Liver (tissue), 9 donors: ENCODE data around the gene HOXD13. TPM values are rescaled to one million over a fixed set of nuclear protein-coding genes. Genes with fewer than 3 reads are reported as not detected.

ENCODE experiments used
- DNase-seq: peaks from one replicate; pipeline ENCODE4 v3.0.0-alpha.2; 2017; ENCODE audit warnings: low spot score
- H3K27ac ChIP-seq, 2 donors: one replicate each; pipeline ENCODE4 v1.7.0; 2013; ENCODE audit warnings: inconsistent platforms in 2 of 2, low read length in 2 of 2, control low read depth in 1 of 2, low read depth in 1 of 2, mild to moderate bottlenecking in 1 of 2
- H3K27me3 ChIP-seq, 4 donors: one replicate each; pipeline versions ENCODE4 v1.6.1 to v1.7.0; 2013; ENCODE audit warnings: low read length in 3 of 4, inconsistent platforms in 1 of 4, mild to moderate bottlenecking in 1 of 4, moderate library complexity in 1 of 4; ENCODE audit not compliant: control insufficient read depth in 4 of 4, insufficient read depth in 4 of 4
- H3K36me3 ChIP-seq, 4 donors: one replicate each; pipeline versions ENCODE4 v1.6.1 to v1.7.0; 2013; ENCODE audit warnings: low read length in 3 of 4, mild to moderate bottlenecking in 3 of 4, low read depth in 1 of 4, moderate library complexity in 1 of 4; ENCODE audit not compliant: control insufficient read depth in 4 of 4, insufficient read depth in 3 of 4
- H3K4me1 ChIP-seq, 4 donors: one replicate each; pipeline versions ENCODE4 v1.6.1 to v1.7.0; 2013; ENCODE audit warnings: low read length in 3 of 4, mild to moderate bottlenecking in 3 of 4, moderate library complexity in 1 of 4; ENCODE audit not compliant: control insufficient read depth in 4 of 4, insufficient read depth in 4 of 4
- H3K4me3 ChIP-seq, 3 donors: one replicate each; pipeline versions ENCODE4 v1.6.1 to v1.7.0; 2013; ENCODE audit warnings: low read length in 3 of 3, control low read depth in 1 of 3, low read depth in 1 of 3, mild to moderate bottlenecking in 1 of 3
- H3K9ac ChIP-seq, 2 donors: one replicate each; pipeline ENCODE4 v1.7.0; 2013; ENCODE audit warnings: low read length in 2 of 2, mild to moderate bottlenecking in 2 of 2, moderate library complexity in 2 of 2, control low read depth in 1 of 2, low read depth in 1 of 2
- H3K9me3 ChIP-seq, 4 donors: one replicate each; pipeline versions ENCODE4 v1.6.1 to v1.7.0; 2013; ENCODE audit warnings: low read length in 3 of 4; ENCODE audit not compliant: control insufficient read depth in 4 of 4
- ATF3 ChIP-seq: IDR thresholded peaks from 2 replicates; pipeline ENCODE4 v1.6.1; 2016; ENCODE audit warnings: antibody characterized with exemption
- CTCF ChIP-seq: fragments of 150-350 bp; IDR thresholded peaks from 2 replicates; pipeline ENCODE4 v1.5.1; 2017; ENCODE audit warnings: improper control_type of control experiment, low read depth, low read length; ENCODE audit not compliant: missing input control
- EGR1 ChIP-seq, 2 donors: IDR thresholded peaks; 2 replicates each; pipeline ENCODE4 v1.6.1; 2016 to 2018; ENCODE audit warnings: antibody characterized with exemption in 2 of 2, low read depth in 2 of 2
- FOXA2 ChIP-seq: IDR thresholded peaks from 2 replicates; pipeline ENCODE4 v1.6.1; 2016; ENCODE audit warnings: antibody characterized with exemption
- GABPA ChIP-seq, 2 donors: IDR thresholded peaks in 1 of 2; conservative IDR thresholded peaks in 1 of 2; 2 replicates each; pipeline ENCODE4 v1.6.1; 2016; ENCODE audit warnings: antibody characterized with exemption in 2 of 2, mild to moderate bottlenecking in 1 of 2, moderate library complexity in 1 of 2
- HNF4A ChIP-seq, 2 donors: conservative IDR thresholded peaks; 2 replicates each; pipeline ENCODE4 v1.6.1; 2016; ENCODE audit warnings: antibody characterized with exemption in 2 of 2, mild to moderate bottlenecking in 2 of 2
- HNF4G ChIP-seq: IDR thresholded peaks from 2 replicates; pipeline ENCODE4 v1.6.1; 2016; ENCODE audit warnings: antibody characterized with exemption
- JUND ChIP-seq, 2 donors: IDR thresholded peaks; 2 replicates each; pipeline ENCODE4 v1.6.1; 2016; ENCODE audit warnings: antibody characterized with exemption in 2 of 2
- MAX ChIP-seq: IDR thresholded peaks from 2 replicates; pipeline ENCODE4 v1.6.1; 2016; ENCODE audit warnings: antibody characterized with exemption
- NR2F2 ChIP-seq: IDR thresholded peaks from 2 replicates; pipeline ENCODE4 v1.6.1; 2016; ENCODE audit warnings: antibody characterized with exemption
- RAD21 ChIP-seq, 2 donors: IDR thresholded peaks; 2 replicates each; pipeline ENCODE4 v1.6.1; 2016; ENCODE audit warnings: antibody characterized with exemption in 2 of 2, mild to moderate bottlenecking in 2 of 2
- REST ChIP-seq: IDR thresholded peaks from 2 replicates; pipeline ENCODE4 v1.6.1; 2016; ENCODE audit warnings: antibody characterized with exemption, mild to moderate bottlenecking
- RXRA ChIP-seq, 2 donors: IDR thresholded peaks; 2 replicates each; pipeline ENCODE4 v1.6.1; 2017 to 2018; ENCODE audit warnings: antibody characterized with exemption in 2 of 2, mild to moderate bottlenecking in 1 of 2
- SP1 ChIP-seq: IDR thresholded peaks from 2 replicates; pipeline ENCODE4 v1.6.1; 2018; ENCODE audit warnings: antibody characterized with exemption, mild to moderate bottlenecking
- TAF1 ChIP-seq: conservative IDR thresholded peaks from 2 replicates; pipeline ENCODE4 v1.6.1; 2016; ENCODE audit warnings: antibody characterized with exemption, mild to moderate bottlenecking
- ZBTB33 ChIP-seq: IDR thresholded peaks from 2 replicates; pipeline ENCODE4 v1.6.1; 2016; ENCODE audit warnings: antibody characterized with exemption
- WGBS: extraction: QIAGEN DNeasy Blood & Tissue Kit; methylation state at CpG from one replicate; pipeline ENCODE4 v1.1.7; 2013; 5-methylcytosine and 5-hydroxymethylcytosine counted together
- polyA plus RNA-seq, 2 donors: library from polyadenylated mRNA; stranded (reverse) in 1 of 2; unstranded in 1 of 2; fragments of 200-250 nt in 1 of 2; fragments of >200 nt in 1 of 2; fragmentation: Nextera tagmentation in 1 of 2; extraction: Ambion mirVana in 1 of 2; gene quantifications; one replicate each; pipeline versions ENCODE4 v1.2.1 to v1.2.3, GENCODE V29; 2013 to 2015
- total RNA-seq, 2 donors: library from RNA; depleted of rRNA; stranded (reverse); fragments of >200 nt; gene quantifications; one replicate each; pipeline ENCODE4 v1.2.3, GENCODE V29; 2014
- donor health status: healthy.
- donor health status: healthy.
- donor health status: healthy.
- donor health status: healthy.
- donor health status: healthy.

HOXD13 gene
- total and polyA plus RNA-seq, 4 donors, result not detected

GRCh38 chr2:176124110-176124946, 31.8 kb downstream of the HOXD13 start:
- H3K36me3 ChIP-seq, result no peaks in the 10 kb centered on the region
- peaks cover 0 to 3% (median 0%) of the 10 kb centered on the region in 4 donors for H3K9me3 ChIP-seq
- H3K4me3 ChIP-seq, result no peak overlapping the region
- TF ChIP-seq MAX (no peak), SP1 (no peak), FOXA2 (no peak), RAD21 (IDR thresholded peaks at IDR 0.05) (no peak), CTCF (no peak), HNF4G (no peak), ATF3 (no peak), GABPA (IDR thresholded peaks at IDR 0.05 in 1 of 2, conservative IDR thresholded peaks at IDR 0.05 in 1 of 2) (no peak), EGR1 (IDR thresholded peaks at IDR 0.05; ENCODE audit: low read depth in 2 of 2) (no peak), JUND (IDR thresholded peaks at IDR 0.05) (no peak), ZBTB33 (no peak), RXRA (IDR thresholded peaks at IDR 0.05) (no peak), HNF4A (conservative IDR thresholded peaks at IDR 0.05) (no peak), NR2F2 (no peak), TAF1 (no peak)
- H3K9ac ChIP-seq, result no peak overlapping the region
- no peak overlapping the region for H3K27ac ChIP-seq
- peaks cover 4 to 13% (median 9%) of the 10 kb centered on the region in 4 donors for H3K4me1 ChIP-seq
- 14% methylated on average over 34 of the region's 34 CpGs for WGBS
- no peak for DNase-seq
- H3K27me3 ChIP-seq, result peaks cover 20 to 48% (median 24%) of the 10 kb centered on the region in 4 donors

- Histone ChIP-seq H3K9me3 (peaks cover 0 to 3% (median 0%) of the 10 kb centered on the region in 4 donors), H3K4me1 (peaks cover 4 to 15% (median 11%) of the 10 kb centered on the region in 4 donors), H3K9ac (no peak overlapping the region), H3K27ac (no peak overlapping the region), H3K27me3 (peaks cover 19 to 42% (median 23%) of the 10 kb centered on the region in 4 donors), H3K36me3 (no peaks in the 10 kb centered on the region), H3K4me3 (no peak overlapping the region)
- no peak for DNase-seq
- WGBS, result 18% methylated on average over 9 of the region's 9 CpGs
- TF ChIP-seq GABPA (IDR thresholded peaks at IDR 0.05 in 1 of 2, conservative IDR thresholded peaks at IDR 0.05 in 1 of 2), result no peak
- no peak for TF ChIP-seq JUND (IDR thresholded peaks at IDR 0.05)
- TF ChIP-seq ATF3, result no peak
- no peak for TF ChIP-seq REST
- TF ChIP-seq MAX, result no peak
- no peak for TF ChIP-seq EGR1 (IDR thresholded peaks at IDR 0.05; ENCODE audit: low read depth in 2 of 2)
- no peak for TF ChIP-seq HNF4G
- no peak for TF ChIP-seq FOXA2
- no peak for TF ChIP-seq TAF1
- TF ChIP-seq SP1, result no peak
- TF ChIP-seq RXRA (IDR thresholded peaks at IDR 0.05), result no peak
- TF ChIP-seq HNF4A (conservative IDR thresholded peaks at IDR 0.05), result no peak
- no peak for TF ChIP-seq RAD21 (IDR thresholded peaks at IDR 0.05)
- no peak for TF ChIP-seq ZBTB33
Observed at GRCh38 chr2:176124947-176125771, 32.6 kb downstream of the HOXD13 start.
